HG03342 (cell line): ENCODE data around the gene CAMK1D.

ENCODE experiments used
- ATAC-seq: cut with Tn5 transposase; IDR thresholded peaks from one replicate; pipeline ENCODE4 v1.9.1; 2021; ENCODE audit warnings: mild to moderate bottlenecking, moderate library complexity; ENCODE audit not compliant: unreplicated experiment

The CAMK1D gene

DNA sequence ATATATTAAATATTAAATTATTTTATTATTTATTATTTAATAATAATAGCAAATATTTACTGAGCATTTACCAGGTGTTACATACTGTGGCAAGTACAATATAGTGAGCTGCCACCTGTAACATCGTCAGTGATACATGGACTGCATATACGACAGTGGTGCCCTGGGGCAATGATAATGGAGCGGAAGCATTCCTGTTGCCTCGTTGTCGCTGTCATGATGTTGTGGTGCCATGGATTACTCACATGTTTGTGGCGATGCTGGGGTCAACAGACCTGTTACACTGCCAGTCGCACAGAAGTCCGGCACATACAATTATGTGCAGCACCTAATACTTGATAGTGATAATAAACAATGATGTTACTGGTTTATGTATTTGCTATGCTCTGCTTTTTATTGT is 20.6 kb downstream of the CAMK1D start:
- no peak for ATAC-seq

DNA sequence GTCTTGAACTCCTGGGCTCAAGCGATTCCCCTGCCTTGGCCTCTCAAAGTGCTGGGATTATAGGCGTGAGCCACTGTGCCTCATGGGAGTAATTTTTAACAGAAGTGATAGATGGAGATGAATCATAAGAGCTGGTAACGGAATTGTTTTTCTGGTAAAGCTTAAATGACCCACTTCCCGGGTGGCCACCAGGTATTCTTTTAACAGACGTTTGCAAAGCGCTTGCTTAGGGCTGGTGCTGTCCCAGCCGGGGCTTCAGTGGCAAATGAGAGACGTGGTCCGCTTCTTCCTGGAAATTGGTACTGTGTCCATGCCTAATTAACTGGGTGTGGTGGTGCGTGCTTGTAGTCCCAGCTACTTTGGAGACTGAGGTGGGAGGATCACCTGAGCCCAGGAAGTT is 23.5 kb downstream of the CAMK1D start:
- no peak for ATAC-seq

DNA sequence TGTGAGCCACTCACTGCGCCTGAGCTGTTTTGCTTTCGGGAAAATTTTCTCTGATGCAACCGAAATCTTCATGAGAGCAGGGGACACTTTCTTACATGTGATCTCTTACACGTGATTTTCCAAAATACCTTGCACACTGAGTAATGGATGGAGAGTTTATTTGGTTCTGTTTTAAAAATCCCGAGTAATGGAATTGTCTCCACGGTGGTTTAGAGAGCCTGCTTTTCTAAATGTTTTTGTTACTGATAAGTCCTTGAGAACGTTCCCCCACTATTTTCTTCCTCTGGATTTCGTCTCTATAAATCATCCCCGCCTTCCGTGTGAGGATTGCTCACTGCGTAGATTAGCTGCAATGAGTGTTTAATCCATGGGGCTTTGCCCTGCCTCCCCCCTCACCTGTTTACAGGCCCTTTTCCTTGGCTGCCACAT is 25.7 kb downstream of the CAMK1D start:
- ATAC-seq, result no peak

DNA sequence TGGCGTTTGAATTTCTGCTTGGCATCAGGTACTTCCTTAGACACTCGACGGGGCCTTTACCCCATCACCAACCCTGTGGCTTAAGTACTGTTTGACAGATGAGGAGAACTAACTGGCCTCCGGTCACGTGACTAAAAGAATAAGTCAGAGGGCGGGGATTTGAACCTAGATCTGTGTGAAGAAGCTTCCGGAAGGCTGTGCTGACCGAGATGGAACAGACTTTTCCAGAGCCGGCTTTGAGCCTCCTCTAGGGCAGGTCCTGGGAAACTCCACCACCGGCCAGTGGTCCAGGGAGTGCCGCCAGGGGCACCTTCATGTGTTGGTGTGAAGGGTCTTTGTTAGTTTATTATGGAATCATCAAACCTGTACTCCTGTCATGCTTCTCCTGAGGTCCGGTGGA is 26.9 kb downstream of the CAMK1D start:
- ATAC-seq, result no peak

DNA sequence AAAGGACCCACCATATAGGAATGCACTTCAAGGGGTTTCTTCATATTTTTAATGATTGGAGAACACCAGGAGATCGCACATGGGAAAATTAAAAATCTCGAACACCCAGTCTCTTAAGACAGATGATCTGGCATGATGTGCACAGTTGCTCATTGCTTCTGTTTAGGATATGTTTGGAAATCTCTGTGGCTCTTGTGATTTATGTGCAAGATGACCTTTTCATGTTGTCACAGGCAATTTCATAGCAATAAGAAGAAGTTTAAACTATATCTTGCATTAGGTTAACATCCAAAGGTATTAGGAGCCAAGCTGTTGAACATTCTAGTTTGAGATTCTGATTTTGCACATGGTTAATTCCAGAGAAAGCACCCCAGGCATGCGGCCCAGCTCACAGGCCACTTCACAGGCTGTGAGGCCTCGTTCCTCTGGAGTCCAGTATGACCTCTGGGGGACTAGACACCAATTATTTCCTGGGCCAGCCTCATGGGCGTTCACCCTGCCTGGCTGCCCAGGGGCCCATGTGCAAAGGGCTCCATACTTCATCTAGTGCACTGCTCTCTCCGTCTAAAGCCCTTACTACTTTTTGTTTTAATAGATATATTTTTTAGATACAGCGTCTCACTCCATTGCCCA is 28.4 kb downstream of the CAMK1D start:
- no peak for ATAC-seq

DNA sequence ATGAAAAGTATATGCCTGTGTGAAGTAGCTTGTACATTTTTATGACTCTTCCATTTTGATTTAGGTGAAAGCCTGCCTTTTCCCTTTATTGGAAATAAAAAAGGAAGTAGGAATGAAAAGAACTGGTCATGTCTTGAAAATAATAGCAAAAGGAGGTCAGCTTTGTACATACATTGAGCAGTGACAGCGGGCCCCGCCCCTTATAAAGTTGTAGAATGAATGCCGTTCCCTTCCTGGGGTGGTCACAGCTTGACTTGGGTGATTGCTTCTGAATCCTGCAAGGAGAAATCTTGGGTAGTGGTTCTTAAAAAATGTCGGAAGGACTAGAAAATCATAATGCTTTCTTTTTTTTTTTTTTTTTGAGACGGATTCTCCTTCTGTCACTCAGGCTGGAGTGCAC is 31.7 kb downstream of the CAMK1D start:
- ATAC-seq, result no peak

DNA sequence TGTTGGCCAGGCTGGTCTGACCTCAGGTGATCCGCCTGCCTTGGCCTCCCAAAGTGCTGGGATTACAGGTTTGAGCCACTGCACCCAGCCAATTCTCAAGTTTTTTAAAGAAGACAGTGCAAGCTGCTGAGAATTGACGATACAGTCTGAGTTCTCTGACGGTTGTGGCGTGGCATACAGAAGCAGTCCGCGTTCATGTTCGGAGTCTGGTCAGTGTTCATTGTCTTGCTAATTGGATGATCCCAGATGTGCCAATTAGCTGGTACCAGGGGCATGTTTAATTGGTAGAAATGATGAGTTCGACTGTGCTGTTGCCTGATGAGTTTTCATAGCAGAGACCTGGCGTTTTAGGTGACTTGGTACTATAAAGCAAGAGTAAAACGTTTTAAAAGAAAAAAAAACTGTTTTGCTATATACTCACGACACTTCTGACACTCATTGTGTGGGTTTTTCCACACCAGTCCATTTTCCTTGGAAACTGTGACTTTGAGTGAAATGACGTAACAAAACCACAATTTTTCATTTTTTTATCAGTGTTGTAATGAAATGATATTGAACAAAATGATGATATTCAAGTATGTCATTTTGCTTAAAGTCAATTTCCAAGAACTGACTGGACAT is 32.3 kb downstream of the CAMK1D start:
- no peak for ATAC-seq

DNA sequence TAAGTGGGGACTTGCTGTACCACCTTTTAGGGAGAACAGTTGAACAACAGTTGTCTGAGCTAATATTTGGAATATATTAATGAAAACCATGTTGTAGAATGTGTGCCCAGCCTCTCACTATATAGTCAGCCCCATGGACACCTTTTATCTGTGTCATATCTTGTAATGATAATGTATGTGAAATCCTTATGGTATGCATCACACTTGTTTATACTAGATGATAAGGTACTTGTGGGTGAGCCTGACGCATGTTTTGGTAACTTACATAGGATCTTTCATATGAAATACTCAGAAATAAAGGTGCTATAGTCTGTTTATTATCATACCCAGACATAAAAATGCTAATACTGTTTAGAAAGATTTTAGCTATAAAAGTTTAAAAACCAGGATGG is 32.8 kb downstream of the CAMK1D start:
- no peak for ATAC-seq

DNA sequence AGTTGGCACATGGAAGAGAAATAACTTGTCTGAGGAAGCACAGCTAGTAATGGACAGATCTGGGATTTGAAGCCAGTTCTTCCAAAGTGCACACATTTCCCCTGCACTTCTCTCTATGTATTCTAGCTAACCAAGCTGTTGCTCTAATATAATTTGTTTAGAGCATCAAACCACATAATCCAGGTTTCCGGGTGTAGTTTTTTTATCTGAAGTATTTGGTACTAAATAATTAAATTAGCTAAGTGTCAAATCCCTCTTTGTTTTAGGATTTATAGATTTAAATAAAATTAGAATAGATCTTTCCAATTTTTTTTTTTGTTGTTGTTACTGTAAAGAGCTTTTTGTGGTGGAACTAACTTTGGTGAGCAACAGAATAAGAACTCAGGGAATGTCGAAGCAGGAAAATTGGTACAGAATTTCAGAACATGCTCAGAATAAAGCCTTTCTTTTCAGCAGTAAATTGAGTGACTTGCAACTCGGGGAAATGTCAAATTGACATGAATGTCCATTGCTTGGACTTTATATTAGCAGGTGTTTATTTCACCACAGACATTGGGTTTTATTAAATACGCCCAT is 33.7 kb downstream of the CAMK1D start:
- ATAC-seq, result no peak

DNA sequence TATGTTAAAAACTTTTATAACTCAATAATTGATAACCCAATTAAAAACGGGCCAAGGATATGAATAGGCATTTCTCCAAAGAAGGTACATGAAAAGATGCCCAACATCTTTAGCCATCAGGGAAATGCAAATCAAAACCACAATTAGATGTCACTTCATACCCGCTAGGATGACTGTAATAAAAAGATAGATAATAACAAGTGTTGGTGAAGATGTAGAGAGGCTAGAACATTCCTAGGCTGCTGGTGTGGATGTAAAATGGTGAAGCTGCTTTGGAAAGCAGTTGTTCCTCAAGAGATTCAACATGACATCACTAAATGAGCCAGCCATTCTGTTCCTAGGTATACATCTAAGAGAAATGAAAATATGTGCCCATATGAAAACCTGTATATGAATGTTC is 35.6 kb downstream of the CAMK1D start:
- no peak for ATAC-seq

DNA sequence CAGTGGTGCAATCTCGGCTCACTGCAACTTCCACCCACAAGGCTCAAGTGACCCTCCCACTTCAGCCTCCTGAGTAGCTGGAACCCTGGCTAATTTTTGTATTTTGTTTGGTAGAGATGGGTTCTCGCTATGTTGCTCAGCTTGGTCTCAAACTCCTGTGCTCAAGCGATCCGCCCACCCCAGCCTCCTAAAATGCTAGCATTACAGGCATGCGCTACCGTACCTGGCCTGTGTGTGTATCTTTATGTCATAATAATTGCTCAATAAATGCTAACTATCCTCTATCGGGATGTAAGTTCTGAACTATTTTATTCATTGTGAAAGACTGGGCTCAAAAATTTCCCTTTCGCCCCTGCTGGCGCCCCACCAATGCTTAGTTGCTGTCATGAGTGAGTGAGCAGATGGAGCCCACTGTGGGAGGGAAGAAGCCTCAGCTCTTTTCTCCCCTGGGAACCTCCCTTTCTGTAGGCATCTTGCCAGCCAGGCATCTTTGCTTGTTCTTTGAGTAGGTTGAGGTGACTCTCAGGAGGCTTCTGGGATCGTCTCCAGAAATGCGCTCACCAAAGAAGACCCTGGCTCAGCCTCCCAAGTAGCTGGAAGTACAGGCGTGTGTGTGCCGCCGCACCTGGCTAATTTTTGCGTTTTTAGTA is 38.3 kb downstream of the CAMK1D start:
- no peak for ATAC-seq

DNA sequence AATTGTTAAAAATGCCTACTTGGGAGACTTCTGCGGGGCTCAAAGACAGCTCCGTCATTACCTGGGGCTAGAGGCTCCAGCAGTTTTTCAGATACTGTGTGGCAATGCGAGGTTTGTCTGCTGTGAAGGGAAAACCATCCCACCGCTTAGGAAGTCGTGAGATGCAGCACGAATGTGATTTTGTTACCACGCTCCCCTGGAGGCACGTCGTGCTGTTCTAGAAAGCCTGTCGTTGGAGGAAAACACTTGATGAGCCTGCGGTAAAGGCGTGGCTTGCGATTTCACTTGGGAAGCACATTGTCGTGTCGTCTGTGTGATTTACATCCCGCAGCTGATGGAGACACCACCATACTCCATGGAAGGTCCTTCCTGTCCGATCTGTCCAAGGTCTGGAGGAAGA is 39.3 kb downstream of the CAMK1D start:
- ATAC-seq, result no peak

DNA sequence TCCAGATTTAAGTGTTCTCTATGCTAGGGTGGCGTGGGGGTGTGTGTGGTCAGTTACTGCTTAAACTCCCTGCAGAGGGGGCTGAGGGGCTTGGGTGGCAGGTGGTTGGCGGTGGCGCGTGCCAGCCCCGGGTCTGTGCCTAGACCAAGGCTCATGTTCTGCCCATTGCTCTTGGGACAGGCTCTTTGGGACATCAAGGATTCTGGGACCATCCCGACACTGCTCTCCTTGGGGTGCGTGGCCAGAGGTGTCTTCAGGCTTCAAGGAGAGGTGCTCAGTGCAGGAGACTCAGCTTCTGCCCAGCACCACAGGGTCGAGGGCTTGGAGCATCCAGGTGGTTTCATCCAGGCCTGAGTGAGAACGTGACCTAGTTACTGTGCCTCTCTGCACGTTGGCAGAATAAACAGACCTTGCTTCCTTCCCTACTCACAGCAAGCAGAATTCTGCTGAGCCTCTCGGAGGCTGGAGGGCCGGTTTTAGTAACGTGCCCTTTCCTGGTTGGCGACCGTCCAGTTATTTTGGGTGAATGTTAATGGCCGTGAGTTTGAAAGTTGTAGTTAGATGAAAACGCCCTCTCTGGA is 39.9 kb downstream of the CAMK1D start:
- no peak for ATAC-seq

DNA sequence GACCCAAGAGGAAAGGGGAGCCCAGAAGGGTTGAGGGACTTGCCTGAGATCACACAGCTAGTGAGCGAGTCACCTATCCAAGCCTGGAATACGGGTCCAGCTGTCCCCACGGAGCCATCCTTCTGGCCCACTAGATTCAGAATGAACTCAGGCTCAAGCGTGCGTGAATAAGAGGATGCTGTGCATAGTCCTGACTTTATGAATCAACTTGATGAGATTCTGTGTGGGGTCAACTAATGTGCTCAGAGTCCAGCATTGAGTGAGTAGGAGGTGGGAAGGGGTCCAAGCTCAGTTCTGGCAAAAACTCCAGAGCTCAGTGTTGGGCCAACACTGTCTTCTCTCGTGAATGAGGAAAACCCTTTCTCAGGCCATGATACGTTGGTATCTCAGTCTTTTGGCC is 41.4 kb downstream of the CAMK1D start:
- no peak for ATAC-seq

DNA sequence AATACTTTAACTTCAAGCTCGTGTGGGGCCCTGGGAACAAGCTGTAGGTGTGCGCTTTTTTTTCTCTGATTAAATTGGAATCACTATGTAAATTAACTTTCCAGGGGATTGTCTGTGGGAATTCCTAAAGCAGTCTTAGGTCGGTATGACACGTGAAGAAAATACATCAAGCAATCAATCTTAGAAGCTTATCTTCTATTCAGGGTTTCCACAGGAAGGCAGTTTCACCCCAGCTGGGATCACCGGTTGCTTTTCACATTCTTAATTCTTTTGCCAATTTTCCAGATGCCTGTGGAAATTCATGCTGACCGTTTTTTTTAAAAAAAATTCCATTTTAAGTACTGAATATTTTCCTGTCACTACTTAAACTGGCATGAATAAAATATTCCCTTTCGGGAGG is 41.9 kb downstream of the CAMK1D start:
- ATAC-seq, result no peak

DNA sequence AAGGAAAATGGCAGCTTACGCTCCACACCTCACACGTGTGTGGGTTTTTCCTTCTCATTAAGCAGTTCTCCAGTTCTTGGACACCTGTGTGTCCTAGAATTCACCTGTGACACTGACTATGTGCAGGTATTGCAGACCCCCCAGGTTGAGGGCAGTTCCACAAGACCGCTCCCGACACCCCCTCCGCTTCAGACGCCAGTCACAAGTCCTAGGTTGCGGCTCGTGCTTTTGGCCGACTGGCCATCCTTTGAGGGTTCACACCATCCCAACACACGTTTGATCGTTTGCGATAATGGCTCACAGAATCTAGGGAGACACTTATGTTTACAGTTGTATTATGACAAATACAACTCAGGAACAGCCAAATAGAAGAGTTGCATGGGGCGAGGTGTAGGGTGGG is 44.5 kb downstream of the CAMK1D start:
- ATAC-seq, result no peak

DNA sequence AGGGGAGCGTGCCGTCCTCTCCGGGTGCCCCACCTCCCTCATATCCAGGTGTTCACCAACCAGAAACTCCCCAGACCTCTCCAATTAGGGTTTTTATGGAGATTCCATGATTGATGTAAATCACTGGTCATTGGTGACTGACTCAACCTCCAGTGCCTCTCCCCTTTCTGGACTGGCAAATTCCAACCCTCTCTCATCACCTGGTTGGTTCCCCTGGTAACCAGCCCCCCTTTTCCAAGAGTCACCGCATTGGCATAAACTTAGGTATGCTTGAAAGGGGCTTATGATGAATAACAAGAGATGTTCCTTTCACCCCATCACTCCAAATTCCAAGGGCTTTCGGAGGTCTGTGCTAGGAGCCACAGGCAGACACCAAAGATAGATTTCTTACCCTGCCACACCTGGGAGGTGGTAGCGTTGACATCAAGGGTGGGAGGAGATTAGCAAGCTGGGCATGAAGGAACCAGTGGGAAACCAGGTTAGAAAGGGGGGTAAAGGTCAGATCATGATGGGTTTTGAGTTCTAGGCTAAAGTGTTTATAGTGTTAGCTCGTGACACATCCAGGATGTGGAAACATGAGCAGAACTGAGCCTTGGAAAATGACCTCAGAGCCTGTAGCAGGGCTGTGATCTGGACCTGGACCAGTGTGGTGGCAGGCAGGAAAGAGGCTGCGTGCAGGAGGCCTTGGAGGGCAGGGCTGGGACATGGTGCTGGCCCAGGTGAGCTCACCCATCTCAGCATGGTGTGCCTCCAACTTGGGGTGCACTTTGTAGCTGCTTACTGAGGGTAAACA is 45.1 kb downstream of the CAMK1D start:
- no peak for ATAC-seq

DNA sequence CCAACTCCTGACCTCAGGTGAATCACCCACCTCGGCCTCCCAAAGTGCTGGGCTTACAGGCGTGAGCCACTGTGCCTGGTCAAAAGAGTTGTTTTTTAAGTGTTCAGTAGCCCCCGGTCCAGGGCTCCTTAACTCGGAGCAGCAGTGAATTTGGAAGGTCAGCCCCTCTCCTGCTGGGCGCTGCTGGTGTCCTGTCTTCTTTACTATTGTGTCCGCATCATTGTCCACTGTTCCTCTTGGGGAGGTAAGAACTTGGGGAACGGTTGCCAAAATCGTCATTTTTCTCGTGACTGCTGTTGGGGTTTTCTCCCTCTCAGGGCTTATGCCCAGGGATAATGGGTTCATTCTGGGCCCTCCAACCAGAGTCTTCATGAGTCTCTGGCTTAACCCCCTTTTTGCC is 46.7 kb downstream of the CAMK1D start:
- ATAC-seq, result no peak

DNA sequence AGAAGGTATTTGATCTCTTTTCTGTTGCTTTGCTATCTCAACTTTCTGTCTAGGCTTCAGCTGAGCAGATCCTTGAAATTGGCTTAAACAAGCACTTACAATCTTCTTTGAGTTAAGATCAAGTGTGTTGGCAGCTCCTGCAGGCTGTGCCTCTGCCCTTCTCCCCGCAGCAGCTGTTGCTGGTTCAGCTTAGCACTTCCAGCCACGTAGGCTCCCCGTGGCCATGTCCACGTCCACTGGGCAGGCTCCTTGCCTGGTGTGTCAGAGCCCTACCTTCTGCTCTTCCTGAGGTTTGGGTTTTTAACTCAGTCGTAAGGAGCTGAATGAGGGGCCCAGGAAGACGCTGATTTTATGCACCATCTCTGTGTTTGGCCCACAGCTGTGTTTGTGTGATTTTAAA is 47.2 kb downstream of the CAMK1D start:
- no peak for ATAC-seq

DNA sequence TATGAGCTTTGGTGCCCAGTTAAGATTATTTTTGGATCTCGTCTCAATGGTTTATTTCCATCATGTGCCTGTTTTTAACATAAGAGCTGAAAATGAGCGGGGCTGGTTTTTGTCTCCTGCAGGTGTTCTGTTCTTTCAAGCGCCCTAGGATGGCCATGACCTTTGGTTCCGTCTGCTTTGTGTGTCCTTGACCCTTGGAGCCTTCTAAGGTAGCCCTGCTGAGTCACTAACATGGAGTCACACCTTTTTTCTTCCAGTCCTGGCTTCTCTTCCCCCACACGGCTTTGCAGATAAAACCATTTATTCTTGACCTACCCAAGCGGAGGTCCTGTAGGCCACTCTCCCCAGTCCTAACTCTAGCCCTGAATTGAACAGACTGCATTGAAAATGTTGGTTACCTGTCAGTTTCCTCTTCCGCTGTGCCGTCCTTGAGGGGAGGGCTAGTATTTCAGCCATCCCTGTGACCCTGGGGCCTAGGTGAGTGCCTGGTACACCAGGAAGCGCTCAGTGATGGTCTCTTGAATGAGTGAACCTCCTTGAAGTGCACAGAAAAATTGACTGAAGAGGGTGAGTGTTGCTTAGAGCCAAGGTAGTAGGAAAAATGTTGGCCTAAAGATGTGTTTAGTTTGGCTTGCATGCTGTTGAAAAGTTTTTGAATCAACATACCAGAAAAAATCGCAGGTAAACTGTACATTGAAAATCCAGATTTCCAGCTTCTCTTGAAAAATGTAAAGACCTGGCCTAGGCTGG is 48.0 kb downstream of the CAMK1D start:
- ATAC-seq, result no peak
